Islet precursor cell (in vitro differentiated cells): ENCODE data around the gene TMEM200A.
A peak's percentile ranks its signal among the peaks of the same experiment; 100 is the strongest.

ENCODE experiments used
- DNase-seq: peaks from one replicate; pipeline ENCODE4 v3.0.0-alpha.2; 2018

TMEM200A gene

GRCh38 chr6:130426066-130426721 is 60.4 kb downstream of the TMEM200A start:
- DNase-seq: peak; percentile 71

- no peak for DNase-seq
Observed at GRCh38 chr6:130431346-130431852, 65.6 kb downstream of the TMEM200A start.

DNA sequence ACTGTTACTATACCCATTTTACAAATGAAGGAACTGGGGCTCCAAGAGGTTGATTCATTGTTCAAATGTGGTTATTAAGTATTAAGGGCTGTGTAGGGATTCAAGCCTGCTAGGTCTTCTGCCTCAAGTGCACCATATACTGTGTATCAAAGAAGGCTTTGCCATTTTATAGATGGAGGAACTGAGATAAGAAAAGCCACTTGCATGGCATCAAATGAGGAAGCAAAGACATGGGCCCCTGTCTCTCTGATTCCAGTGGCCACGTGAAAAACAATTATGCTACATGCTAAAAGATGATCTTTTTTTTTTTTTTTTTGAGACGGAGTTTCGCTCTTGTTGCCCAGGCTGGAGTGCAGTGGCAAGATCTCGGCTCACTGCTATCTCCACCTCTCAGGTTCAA is 67.0 kb downstream of the TMEM200A start:
- no peak for DNase-seq

DNA sequence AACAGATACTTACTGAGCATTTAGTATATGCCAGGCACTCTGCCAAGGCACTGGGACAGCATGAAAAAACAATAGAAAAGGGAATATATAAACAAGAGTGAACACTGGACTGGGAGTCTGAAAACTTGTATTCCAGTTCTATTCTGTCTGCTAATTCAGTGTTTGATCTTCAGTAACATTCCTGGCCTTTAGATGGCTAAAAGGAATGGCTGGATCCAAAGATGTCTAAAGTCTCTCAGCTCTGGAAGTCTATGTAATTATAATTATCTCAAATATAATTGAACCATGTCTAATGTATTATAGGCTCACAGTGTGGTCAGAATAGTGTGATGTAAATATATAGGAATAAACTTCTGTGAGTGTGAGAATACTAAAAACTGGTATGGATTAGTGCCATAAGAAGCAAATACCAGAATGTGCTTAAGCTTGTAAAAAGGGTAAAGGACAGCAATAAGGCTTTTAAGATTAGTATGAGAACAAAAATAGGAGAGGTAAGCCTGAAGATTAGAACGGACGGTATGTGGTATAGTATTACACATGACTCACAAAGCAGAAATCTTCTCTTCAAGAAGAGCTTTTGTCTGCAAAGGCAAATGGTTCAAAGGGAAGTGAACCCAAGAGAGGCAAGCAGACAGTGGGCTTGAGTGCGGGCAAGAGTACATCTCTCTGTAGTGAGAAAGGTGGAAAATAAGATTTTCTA is 68.5 kb downstream of the TMEM200A start:
- no peak for DNase-seq

GRCh38 chr6:130435181-130435580 is 69.4 kb downstream of the TMEM200A start:
- DNase-seq: no peak

- no peak for DNase-seq
Observed at GRCh38 chr6:130437961-130438360, 72.1 kb downstream of the TMEM200A start.

GRCh38 chr6:130447374-130447773 is 81.6 kb downstream of the TMEM200A start:
- DNase-seq: no peak

GRCh38 chr6:130452336-130452735 is 86.5 kb downstream of the TMEM200A start:
- no peak for DNase-seq

GRCh38 chr6:130453230-130453629 is 87.4 kb downstream of the TMEM200A start:
- DNase-seq: no peak

DNA sequence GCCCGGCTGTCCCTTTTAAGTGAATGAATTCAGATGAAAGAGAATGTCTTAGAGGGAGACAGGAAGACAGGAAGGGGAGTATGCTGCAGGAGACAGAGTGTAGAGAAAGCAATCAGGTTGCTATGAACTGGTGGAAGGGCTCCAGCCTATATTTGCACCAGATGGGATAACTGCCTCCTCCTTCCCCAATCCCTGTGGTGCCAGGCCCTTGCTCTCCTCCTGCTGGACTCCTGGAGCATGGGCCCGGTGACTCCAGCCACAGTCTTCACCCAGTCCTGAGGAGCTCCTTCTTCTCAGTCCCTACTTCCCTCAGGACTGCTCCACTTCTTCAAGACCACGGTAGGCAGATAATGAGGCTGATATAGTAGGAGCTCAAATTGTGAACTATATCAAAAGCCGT is 91.8 kb downstream of the TMEM200A start:
- DNase-seq: no peak

DNA sequence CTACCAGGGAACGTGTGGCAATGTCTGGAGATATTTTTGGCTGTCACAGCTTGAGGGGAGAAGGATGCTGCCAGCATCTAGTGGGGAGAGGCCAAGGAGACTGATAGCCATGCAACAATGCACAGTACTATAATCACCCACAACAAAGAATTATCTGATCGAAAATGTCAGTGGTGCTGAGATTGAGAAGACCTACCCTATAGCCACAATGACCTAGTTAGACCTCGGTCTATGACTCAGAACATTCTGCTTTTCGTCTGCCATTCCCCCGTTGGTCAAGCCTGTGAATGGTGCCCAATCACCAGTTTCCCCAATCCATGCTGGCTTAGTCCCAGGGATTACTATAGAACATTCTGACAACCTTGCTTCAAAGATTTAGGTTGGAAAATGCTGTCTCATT is 93.5 kb downstream of the TMEM200A start:
- no peak for DNase-seq

GRCh38 chr6:130460934-130461333 is 95.1 kb downstream of the TMEM200A start:
- DNase-seq: no peak

DNA sequence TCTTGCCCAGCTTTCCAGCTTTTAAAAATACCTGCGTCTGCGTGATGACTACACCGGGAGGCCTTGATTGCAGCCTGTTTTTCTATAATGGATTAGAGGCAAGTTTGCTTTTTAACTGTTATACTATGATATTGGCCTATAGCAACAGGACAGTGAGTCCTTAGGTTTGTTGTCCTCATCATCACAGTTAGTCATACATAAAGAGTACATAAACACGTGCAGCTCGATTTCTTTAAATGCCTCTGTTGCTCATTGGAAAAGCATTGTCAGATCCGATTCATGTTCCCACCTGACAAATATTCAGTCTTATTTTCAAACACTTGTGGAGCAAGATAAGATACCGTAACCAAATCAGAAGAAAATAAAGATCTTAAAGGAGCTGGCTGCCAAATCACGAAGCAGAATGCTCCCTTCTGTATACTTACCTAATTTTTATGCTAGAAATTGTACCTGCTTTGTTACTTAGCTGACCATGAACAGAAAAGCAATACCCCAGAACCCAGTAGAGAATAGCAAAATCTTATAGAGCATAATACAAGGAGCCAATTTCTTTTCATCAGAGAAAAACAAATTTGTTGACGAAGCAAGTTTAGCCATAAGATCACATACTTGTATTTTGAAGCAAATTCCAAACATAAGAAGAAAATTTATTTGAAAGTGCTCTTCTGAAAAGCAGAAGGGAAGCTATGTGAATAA is 100.4 kb downstream of the TMEM200A start:
- DNase-seq: no peak

DNA sequence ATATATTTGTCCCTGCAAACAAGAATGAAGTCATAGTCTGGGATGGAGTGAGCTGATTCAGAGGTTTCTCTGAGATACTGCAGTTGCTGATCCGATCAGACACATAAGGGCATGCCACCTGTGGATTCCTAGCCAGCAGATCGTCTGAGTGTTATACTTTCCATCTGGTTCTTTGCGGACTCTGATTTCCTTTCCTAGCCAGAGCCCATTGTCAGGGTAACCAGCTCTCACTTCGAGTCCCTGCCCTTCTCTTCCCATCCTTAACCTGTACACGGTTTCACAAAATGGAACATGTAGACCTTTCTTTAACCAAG is 100.9 kb downstream of the TMEM200A start:
- DNase-seq: no peak

- DNase-seq: no peak
Observed at GRCh38 chr6:130467146-130468050, 101.6 kb downstream of the TMEM200A start.

- DNase-seq: no peak
Observed at GRCh38 chr6:130470766-130471165, 104.9 kb downstream of the TMEM200A start.

- no peak for DNase-seq
Observed at GRCh38 chr6:130473886-130474285, 108.1 kb downstream of the TMEM200A start.

- no peak for DNase-seq
Observed at GRCh38 chr6:130482645-130483390, 117.0 kb downstream of the TMEM200A start.

GRCh38 chr6:130485870-130486269 is 120.1 kb downstream of the TMEM200A start:
- no peak for DNase-seq

GRCh38 chr6:130486417-130486816 is 120.6 kb downstream of the TMEM200A start:
- DNase-seq: no peak

DNA sequence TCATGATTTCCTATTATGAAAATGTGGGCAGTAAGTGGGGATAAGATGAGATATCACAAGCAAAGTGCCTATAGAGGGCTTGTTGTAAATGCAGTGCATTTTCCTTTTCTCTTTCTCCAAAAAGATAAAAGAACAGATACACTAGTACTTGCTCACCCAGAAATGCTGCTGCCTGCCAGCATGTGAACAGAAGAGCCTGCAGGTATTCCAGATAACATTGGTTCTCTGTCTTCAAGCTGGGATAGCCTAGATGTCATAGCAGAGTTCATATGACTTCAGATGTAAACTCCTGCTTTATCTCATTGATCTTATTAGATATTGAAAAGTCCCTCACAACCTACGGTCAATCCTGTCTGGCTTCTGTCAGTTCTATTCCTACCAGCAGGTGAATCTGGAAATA is 123.7 kb downstream of the TMEM200A start:
- no peak for DNase-seq
